HG03521 (cell line): Measurements from ENCODE around the gene PRLHR.
"Not testable (repeated sequence)": the region's sequence is repeated elsewhere in the genome, so short reads cannot be mapped to it uniquely, and the experiment has no call there.

Experiments
- ATAC-seq: cut with Tn5 transposase; IDR thresholded peaks from one replicate; pipeline ENCODE4 v1.9.1; 2021; ENCODE audit warnings: mild to moderate bottlenecking, moderate library complexity; ENCODE audit not compliant: unreplicated experiment

Gene PRLHR

GRCh38 chr10:118595598-118596425 is at the start of gene PRLHR:
Gene PRLHR (minus strand): TSS chr10:118595648. CDS start chr10:118595244, 404 bp downstream.
- ATAC-seq: no peak

GRCh38 chr10:118642228-118642627 is 46.8 kb upstream of the PRLHR start:
- no peak for ATAC-seq

GRCh38 chr10:118638680-118639079 is 43.2 kb upstream of the PRLHR start:
- no peak for ATAC-seq

- no peak for ATAC-seq
These were observed 40.4 kb upstream of the PRLHR start for GRCh38 chr10:118635674-118636402.

GRCh38 chr10:118633786-118634185 is 38.3 kb upstream of the PRLHR start:
- no peak for ATAC-seq

- ATAC-seq: no peak
These were observed 33.8 kb upstream of the PRLHR start for GRCh38 chr10:118629211-118629610.

- ATAC-seq: no peak
These were observed 32.9 kb upstream of the PRLHR start for GRCh38 chr10:118628397-118628796.

- no peak for ATAC-seq
These were observed 31.5 kb upstream of the PRLHR start for GRCh38 chr10:118626953-118627352.

- no peak for ATAC-seq
These were observed 30.1 kb upstream of the PRLHR start for GRCh38 chr10:118625504-118625903.

GRCh38 chr10:118624747-118625146 is 29.3 kb upstream of the PRLHR start:
- ATAC-seq: no peak

- no peak for ATAC-seq
These were observed 26.0 kb upstream of the PRLHR start for GRCh38 chr10:118621304-118621942.

GRCh38 chr10:118613863-118614262 is 18.4 kb upstream of the PRLHR start:
- ATAC-seq: not testable (repeated sequence)

- ATAC-seq: no peak
These were observed 15.1 kb upstream of the PRLHR start for GRCh38 chr10:118610577-118610976.

- no peak for ATAC-seq
These were observed 12.4 kb upstream of the PRLHR start for GRCh38 chr10:118607768-118608354.

- no peak for ATAC-seq
These were observed 10.2 kb upstream of the PRLHR start for GRCh38 chr10:118605694-118606093.

- no peak for ATAC-seq
These were observed 1.1 kb upstream of the PRLHR start for GRCh38 chr10:118596426-118597124.

- ATAC-seq: no peak
These were observed 406 bp downstream of the PRLHR start for GRCh38 chr10:118595064-118595420.

- no peak for ATAC-seq
These were observed 920 bp downstream of the PRLHR start for GRCh38 chr10:118594392-118595063.

- no peak for ATAC-seq
These were observed 2.6 kb downstream of the PRLHR start for GRCh38 chr10:118592675-118593330.

- ATAC-seq: no peak
These were observed 5.1 kb downstream of the PRLHR start for GRCh38 chr10:118590334-118590733.
